Natural killer cell (primary cell): ENCODE measurements around the gene NSL1. TPM values are rescaled to one million over a fixed set of nuclear protein-coding genes. Genes with fewer than 3 reads are reported as not detected.

Experiments
- ATAC-seq, 3 donors: fragments of 150-1000 bp in 2 of 3; fragments of 200-7000 bp in 1 of 3; cut with Tn5 transposase; 1 replicate in 1 of 3; 2 replicates in 2 of 3; pipeline ENCODE4 v1.10.0; 2021; ENCODE audit warnings: mild to moderate bottlenecking in 2 of 3, moderate library complexity in 2 of 3
- DNase-seq, 2 donors: peaks; one replicate each; pipeline versions ENCODE4 v3.0.0 to v3.0.0-alpha.2; 2013 to 2021; ENCODE audit warnings: mixed read lengths in 1 of 2
- H3K27ac ChIP-seq: one replicate; pipeline ENCODE4 v1.5.1; 2013; ENCODE audit warnings: mild to moderate bottlenecking, low read length
- H3K27me3 ChIP-seq: one replicate; pipeline ENCODE4 v1.6.1; 2013; ENCODE audit warnings: low read length; ENCODE audit not compliant: control insufficient read depth, insufficient read depth
- H3K36me3 ChIP-seq: one replicate; pipeline ENCODE4 v1.6.1; 2013; ENCODE audit warnings: low read length; ENCODE audit not compliant: control insufficient read depth, insufficient read depth
- H3K4me1 ChIP-seq: one replicate; pipeline ENCODE4 v1.6.1; 2013; ENCODE audit warnings: low read length; ENCODE audit not compliant: control insufficient read depth, insufficient read depth
- H3K4me3 ChIP-seq: one replicate; pipeline ENCODE4 v1.5.1; 2013; ENCODE audit warnings: low read length
- H3K9me3 ChIP-seq: one replicate; pipeline ENCODE4 v1.6.1; 2013; ENCODE audit warnings: low read length; ENCODE audit not compliant: control insufficient read depth, insufficient read depth
- H3K27ac Mint-ChIP-seq, 2 donors: one replicate each; pipeline ENCODE4 v1.8.0; 2022; ENCODE audit warnings: mild to moderate bottlenecking in 2 of 2, mixed read lengths in 2 of 2, moderate library complexity in 1 of 2
- H3K27me3 Mint-ChIP-seq, 2 donors: one replicate each; pipeline ENCODE4 v1.8.0; 2022; ENCODE audit warnings: low read depth in 2 of 2, mixed read lengths in 2 of 2
- H3K36me3 Mint-ChIP-seq: one replicate; pipeline ENCODE4 v1.8.0; 2022; ENCODE audit warnings: mixed read lengths
- H3K4me1 Mint-ChIP-seq, 2 donors: one replicate each; pipeline ENCODE4 v1.8.0; 2022; ENCODE audit warnings: mixed read lengths in 2 of 2
- H3K4me3 Mint-ChIP-seq: one replicate; pipeline ENCODE4 v1.8.0; 2022; ENCODE audit warnings: mild to moderate bottlenecking, moderate library complexity, mixed read lengths
- H3K9me3 Mint-ChIP-seq, 2 donors: one replicate each; pipeline ENCODE4 v1.8.0; 2022; ENCODE audit warnings: mixed read lengths in 2 of 2
- CTCF ChIP-seq: fragments of 200-600 bp; IDR thresholded peaks from one replicate; pipeline ENCODE4 v1.8.0; 2022; ENCODE audit warnings: antibody characterized with exemption
- WGBS: methylation state at CpG from one replicate; pipeline ENCODE4 v1.1.7; 2013; ENCODE audit warnings: missing lambda C conversion rate; ENCODE audit not compliant: insufficient coverage; 5-methylcytosine and 5-hydroxymethylcytosine counted together
- intact Hi-C: fragments of 100-400 bp; cut with micrococcal nuclease; formaldehyde crosslinking; loops from one replicate; pipeline ENCODE4 v1.14.2; 2022
- total RNA-seq, 4 donors: library from RNA; stranded (reverse); fragments of 120-200 nt in 1 of 4; gene quantifications; one replicate each; pipeline versions ENCODE4 v1.2.3 to v1.2.4, GENCODE V29; 2013 to 2022

Gene NSL1
- total RNA-seq, 3 donors from 2014 or later (not counting 1 experiment from before 2014, with no cell fraction given): 17.0 to 23.8 (median 23.4) TPM

- intact Hi-C loops: no loop called here
- TF ChIP-seq CTCF: no peak
- H3K4me3 Mint-ChIP-seq: no peak overlapping the region
- H3K4me1 Mint-ChIP-seq: peaks cover 0 to 8% of the 10 kb centered on the region in 2 donors
- Histone ChIP-seq H3K27me3 (peaks cover 18% of the 10 kb centered on the region), H3K4me3 (no peak overlapping the region), H3K36me3 (no peaks in the 10 kb centered on the region), H3K27ac (no peak overlapping the region), H3K9me3 (no peaks in the 10 kb centered on the region), H3K4me1 (peaks cover 11% of the 10 kb centered on the region)
- no peaks in the 10 kb centered on the region for H3K36me3 Mint-ChIP-seq
- H3K27ac Mint-ChIP-seq: no peak overlapping the region
- H3K27me3 Mint-ChIP-seq: peaks cover 0 to 31% of the 10 kb centered on the region in 2 donors
- ATAC-seq: peak in 1 of 3 donors; percentile 35
- WGBS: 90% methylated on average over 11 of the region's 12 CpGs
- DNase-seq: no peak
- H3K9me3 Mint-ChIP-seq: no peaks in the 10 kb centered on the region
These were observed 101.6 kb downstream of the NSL1 start for GRCh38 chr1:212689758-212690529.

GRCh38 chr1:212689196-212689725 is 102.3 kb downstream of the NSL1 start:
- DNase-seq (no peak), ATAC-seq (no peak)
- no peak overlapping the region for H3K4me3 Mint-ChIP-seq
- H3K9me3 Mint-ChIP-seq: no peaks in the 10 kb centered on the region
- H3K36me3 Mint-ChIP-seq: no peaks in the 10 kb centered on the region
- intact Hi-C loops: no loop called here
- H3K4me1 Mint-ChIP-seq: peaks cover 4 to 13% of the 10 kb centered on the region in 2 donors
- no peak for TF ChIP-seq CTCF
- H3K27me3 Mint-ChIP-seq: peaks cover 4 to 34% of the 10 kb centered on the region in 2 donors
- no peak overlapping the region for H3K27ac ChIP-seq
- H3K4me1 ChIP-seq: peaks cover 18% of the 10 kb centered on the region
- no peak overlapping the region for H3K27ac Mint-ChIP-seq
- 86% methylated on average over 4 of the region's 5 CpGs for WGBS
- H3K9me3 ChIP-seq: no peaks in the 10 kb centered on the region
- no peak overlapping the region for H3K4me3 ChIP-seq
- H3K27me3 ChIP-seq: peaks cover 19% of the 10 kb centered on the region
- H3K36me3 ChIP-seq: no peaks in the 10 kb centered on the region

- ATAC-seq: no peak
- 91% methylated on average over 6 of the region's 7 CpGs for WGBS
- H3K4me3 Mint-ChIP-seq: no peak overlapping the region
These were observed 103.1 kb downstream of the NSL1 start for GRCh38 chr1:212688341-212689047.

More at GRCh38 chr1:212688341-212689047, 103.1 kb downstream of the NSL1 start:
- peaks cover 16% of the 10 kb centered on the region for H3K27me3 ChIP-seq
- Mint-ChIP-seq H3K36me3 (no peaks in the 10 kb centered on the region), H3K27me3 (peaks cover 11 to 36% of the 10 kb centered on the region in 2 donors), H3K27ac (no peak overlapping the region), H3K9me3 (no peaks in the 10 kb centered on the region), H3K4me1 (peaks cover 12 to 20% of the 10 kb centered on the region in 2 donors)
- H3K36me3 ChIP-seq: no peaks in the 10 kb centered on the region
- no peak overlapping the region for H3K4me3 ChIP-seq
- no peaks in the 10 kb centered on the region for H3K9me3 ChIP-seq
- H3K27ac ChIP-seq: no peak overlapping the region
- DNase-seq: no peak
- intact Hi-C loops: no loop called here
- H3K4me1 ChIP-seq: peaks cover 26% of the 10 kb centered on the region
- no peak for TF ChIP-seq CTCF
